ENCODE results near the gene TMEM147.
A peak's percentile ranks its signal among the peaks of the same experiment; 100 is the strongest.

Gene TMEM147, protein sequence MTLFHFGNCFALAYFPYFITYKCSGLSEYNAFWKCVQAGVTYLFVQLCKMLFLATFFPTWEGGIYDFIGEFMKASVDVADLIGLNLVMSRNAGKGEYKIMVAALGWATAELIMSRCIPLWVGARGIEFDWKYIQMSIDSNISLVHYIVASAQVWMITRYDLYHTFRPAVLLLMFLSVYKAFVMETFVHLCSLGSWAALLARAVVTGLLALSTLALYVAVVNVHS

DNA sequence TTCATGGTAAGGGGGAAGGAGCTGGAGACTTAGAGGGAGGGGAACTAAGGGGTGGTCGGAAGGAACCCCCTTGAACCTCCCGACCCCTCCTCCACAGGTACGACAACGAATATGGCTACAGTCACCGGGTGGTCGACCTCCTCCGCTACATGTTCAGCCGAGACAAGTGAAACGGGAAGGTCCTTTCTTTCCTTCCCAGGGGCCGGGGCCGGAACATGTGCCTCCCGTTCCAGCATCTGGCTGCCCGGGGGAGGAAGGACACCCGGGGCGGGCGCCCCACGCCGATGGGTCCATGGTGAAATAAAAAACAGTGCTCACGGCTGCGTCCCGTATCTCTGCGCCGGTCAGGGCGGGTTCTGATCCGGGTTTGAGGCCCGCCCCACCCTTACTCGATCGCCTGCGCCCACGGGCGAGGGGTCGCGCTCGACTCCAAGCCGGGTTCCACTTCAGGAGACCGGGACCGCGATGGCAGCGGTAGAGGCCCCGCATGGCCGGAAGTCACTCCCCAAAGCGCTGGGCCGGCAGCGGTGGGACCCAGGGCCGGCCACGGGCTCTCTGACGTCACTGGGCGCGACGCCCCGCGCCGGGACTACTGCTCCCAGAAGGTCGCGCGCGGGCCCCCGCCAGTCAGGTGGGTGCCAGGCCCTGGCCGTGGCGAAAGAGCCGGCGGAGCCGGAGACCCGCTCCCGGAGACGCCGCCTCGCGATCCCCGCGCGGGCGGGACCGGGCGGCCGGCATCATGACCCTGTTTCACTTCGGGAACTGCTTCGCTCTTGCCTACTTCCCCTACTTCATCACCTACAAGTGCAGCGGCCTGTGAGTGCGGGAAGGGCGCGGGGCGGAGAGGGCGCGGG, at the start of gene TMEM147:
TMEM147 (plus strand) TSS at position 626 of the 854 bp plus-strand sequence; CDS start at position 740, 114 bp downstream.
- DNase-seq: peak; percentile 85

DNA sequence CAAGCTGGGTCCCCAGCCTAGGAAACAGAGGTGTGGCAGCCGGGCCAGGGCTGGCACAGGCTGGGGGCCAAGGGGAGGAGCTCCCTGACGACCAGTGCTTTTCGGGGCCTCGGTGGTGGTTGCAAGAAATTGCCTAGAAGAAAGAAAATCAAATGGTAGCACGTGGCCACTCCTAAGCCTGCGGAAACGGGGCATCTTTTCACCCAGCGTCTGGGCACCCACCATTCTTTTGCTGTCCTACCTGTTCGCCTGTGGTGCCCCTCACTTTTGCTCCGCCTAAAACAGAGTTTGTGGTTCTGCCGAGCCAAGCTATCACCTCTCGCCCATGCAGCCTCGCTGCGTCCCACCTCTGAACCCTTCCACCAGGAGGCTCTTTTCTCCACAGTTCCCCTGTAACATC, 48.0 kb upstream of the TMEM147 start:
- DNase-seq: no peak

DNA sequence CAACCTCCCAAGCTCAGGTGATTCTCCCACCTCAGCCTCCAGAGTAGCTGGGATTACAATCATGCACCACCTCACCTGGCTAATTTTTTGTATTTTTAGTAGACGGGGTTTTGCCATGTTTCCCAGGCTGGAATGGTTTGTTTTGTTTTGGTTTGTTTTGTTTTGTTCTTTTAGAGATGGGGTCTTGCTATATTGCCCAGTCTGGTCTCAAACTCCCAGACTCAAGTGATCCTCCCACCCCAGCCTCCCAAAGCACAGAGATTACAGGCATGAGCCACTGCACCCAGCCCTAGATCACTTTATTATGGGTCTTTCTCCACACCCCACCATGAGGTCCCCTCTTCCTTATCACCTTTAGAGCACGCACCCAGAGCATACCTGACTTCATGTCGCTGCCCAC, 47.2 kb upstream of the TMEM147 start:
- DNase-seq: no peak

DNA sequence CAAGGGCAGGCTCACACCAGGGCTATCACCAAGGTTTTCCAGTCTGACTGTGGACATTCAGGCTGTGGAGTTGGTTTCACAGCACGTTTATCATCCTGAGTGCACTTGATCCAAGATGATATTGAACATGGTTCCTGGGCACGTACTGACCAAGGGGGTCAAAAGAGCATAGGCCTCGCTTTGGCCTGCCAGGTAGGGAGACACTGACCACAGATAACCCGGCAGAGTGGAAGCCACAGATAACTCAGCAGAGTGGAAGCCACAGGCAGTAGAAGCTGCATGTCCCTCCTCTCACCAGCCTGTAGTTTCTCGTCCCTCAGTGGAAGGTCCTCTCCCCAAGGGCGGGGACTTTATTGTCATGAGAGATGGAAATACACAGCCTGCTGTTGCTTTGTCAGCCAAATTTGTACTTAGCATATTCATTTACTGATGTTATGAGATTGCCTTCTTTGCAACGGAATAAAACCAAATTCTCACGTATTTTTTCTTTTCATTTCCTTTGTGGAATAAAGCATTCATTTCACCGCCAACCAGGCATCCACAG, 46.4 kb upstream of the TMEM147 start:
- DNase-seq: no peak

DNA sequence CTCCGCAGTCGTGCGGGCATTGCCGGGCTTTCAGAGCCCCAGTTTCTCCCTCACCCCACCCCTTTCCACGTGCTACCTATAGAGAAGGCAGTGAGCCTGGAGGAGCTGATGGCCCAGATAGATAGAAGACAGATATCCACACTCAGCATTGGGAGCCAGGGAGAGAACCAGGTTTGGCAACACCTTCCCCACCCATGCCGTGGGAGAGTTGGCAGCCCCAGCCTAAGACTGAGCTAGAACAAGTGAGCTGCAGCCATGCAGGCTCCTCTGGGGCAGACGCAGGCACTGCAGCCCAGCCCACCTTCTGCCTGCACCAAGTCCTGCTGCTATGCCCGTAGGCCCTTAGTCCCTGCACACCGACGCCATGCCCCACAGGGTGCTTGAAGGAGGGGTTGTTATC, 44.8 kb upstream of the TMEM147 start:
- no peak for DNase-seq

- no peak for DNase-seq
These were observed 43.7 kb upstream of the TMEM147 start for GRCh38 chr19:35501684-35502083.

GRCh38 chr19:35502751-35503150, 42.7 kb upstream of the TMEM147 start:
- no peak for DNase-seq

- no peak for DNase-seq
These were observed 39.4 kb upstream of the TMEM147 start for GRCh38 chr19:35506011-35506410.

DNA sequence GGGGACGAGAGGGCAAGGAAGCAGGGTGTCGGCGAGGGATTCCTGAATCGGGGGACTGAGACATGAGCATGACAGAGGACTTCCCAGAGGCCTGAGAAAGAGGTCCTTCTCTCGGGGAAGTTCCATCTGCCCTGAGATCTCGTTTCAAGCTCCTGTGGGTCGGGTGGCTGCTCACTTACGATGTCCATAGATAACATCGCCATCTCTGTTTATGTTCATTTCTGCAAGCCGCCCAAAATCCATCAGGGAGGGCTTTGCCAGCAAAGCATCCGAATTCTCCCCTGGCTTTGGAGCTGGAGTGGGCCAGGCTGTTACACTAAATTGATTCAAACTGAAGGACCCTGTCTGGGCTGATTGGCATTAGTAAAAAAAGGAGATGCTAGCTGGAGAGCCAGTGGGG, 37.9 kb upstream of the TMEM147 start:
- no peak for DNase-seq

- no peak for DNase-seq
These were observed 37.3 kb upstream of the TMEM147 start for GRCh38 chr19:35508129-35508528.

DNA sequence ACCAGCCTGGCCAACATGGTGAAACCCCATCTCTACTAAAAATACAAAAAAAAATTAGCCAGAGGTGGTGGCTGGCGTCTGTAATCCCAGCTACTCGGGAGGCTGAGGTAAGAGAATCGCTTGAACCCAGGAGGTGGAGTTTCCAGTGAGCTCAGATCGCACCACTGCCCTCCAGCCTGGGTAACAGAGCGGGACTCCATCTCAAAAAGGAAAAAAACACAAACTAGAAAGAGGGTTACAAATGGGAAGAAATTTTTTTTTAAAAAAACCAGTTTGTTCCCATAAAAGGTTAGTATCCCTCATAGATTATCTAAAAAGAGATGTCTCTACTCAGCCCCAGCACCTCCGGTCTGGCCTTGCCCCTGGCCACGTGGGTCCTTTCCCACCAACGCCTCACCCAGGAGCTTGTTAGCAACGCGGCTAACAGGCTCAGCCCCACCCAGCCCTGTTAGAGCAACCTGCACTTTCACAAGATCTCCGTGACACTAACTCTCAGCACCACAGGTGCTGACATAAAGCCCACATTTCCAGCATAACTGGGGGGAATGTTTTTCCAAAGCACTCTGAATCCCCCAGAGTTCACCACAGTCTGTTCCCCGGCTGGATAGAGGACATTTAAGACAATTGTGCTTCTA, 36.3 kb upstream of the TMEM147 start:
- DNase-seq: no peak

DNA sequence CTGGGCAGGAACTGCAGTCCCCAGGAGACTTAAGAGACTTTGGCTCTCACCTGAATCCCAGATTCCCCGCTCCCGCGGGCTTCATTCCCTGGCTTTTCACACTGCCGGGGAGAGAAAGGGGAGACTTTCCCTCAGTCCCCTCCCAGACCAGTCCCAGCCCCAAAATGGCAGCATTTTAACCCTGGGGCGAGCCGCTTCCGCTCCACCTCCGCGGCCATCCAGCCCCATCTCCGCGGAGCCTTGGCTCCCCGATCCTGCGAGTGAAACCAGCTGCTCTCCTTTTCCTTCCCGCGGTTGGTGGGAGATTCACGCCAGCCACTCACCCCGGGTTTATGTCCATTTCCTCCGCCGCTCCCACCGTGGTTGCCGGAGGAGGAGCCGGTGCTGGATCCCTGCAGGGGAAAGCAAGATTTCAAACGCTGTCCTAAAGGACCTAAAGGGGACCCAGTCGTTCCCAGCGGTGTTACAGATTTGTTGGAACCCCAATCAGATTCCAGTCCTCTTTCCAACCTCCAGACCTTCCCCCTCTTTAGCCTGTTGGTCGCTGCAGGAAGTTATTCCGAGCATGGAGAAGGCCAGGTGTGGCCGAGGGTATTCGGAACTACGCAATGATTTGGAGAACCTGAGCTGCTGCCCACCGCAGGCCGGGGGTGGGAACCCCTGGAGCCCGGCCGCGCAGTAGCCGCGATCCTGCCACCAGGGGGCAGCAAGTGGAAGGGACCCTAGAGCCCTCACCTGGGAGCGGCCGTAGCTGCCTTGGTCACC, 35.4 kb upstream of the TMEM147 start:
- peak; percentile 49 for DNase-seq

- no peak for DNase-seq
These were observed 34.8 kb upstream of the TMEM147 start for GRCh38 chr19:35510626-35510964.

- DNase-seq: no peak
These were observed 34.1 kb upstream of the TMEM147 start for GRCh38 chr19:35511337-35511736.

DNA sequence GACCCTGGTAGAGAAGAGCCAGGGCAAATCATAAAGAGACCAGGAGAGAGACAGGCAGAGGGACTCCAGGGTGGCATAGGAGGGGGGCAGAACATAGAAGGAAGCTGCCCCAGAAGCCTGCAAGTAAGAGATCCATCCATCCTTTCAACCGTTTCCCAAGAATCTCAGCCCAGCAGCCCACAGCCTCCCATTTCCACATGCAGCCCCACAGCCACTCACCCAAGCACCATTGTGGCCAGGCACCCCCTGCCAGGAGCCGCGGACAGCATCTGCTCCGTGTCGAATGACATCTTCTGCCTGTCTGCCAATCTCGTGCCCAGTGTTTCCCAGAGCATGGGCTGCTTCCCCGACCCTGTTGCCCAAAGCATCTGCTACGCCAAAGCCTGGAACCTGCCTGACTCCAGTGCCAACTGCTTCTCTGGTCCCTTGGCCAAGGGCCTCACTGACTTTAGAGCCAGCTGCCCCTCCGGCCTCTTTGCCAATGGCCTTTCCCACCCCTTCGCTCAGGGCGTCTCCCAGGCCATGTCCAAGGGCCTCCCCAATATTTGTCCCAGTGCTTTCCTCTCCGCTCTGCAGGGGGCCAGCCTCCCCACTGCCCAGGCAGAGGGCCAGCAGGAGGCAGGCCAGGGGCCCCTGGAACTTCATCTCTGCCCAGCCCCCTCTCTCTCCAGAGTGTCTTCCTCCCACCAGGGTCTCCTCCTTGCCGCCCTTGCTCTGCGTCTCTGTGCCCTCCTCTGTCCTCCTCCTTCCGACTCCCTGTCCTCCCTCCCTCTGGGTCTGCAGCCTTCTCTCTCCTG, 32.4 kb upstream of the TMEM147 start:
- DNase-seq: no peak

DNA sequence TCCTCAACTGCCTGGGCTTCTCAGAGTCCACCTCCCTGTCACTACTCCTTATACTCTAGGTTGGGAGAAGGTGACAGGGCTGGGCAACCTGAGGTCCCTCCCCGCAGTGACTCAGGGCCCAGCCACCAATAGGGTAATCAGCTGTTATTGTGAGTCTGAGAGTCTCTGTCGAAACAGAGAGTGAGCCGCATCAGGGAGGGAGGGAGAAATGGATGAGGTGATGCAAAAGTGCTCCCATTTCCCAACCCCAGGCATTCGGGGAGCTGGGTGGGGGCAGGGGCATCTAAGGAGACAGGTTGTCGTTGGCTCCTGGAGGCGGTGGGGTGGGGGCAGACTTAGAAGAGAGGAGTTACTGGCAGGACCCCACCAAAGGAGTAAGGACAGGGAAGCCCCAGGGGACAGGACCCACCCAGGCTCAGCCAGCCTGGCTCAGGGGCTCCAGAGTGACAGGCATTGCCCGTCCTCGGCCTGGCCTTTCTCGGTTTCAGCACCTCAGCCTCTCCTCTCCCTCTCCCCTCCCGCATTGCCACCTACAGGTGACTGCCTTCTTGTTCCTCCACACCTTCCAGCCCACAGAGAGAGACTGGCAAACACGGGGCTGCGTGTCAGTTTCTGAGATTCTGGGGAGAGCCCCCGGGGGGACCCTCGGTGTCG, 31.7 kb upstream of the TMEM147 start, which contains the start of gene DMKN:
DMKN (minus strand) TSS at position 22 of the 654 bp plus-strand sequence. CDS start 174 bp downstream, outside the sequence.
- no peak for DNase-seq

DNA sequence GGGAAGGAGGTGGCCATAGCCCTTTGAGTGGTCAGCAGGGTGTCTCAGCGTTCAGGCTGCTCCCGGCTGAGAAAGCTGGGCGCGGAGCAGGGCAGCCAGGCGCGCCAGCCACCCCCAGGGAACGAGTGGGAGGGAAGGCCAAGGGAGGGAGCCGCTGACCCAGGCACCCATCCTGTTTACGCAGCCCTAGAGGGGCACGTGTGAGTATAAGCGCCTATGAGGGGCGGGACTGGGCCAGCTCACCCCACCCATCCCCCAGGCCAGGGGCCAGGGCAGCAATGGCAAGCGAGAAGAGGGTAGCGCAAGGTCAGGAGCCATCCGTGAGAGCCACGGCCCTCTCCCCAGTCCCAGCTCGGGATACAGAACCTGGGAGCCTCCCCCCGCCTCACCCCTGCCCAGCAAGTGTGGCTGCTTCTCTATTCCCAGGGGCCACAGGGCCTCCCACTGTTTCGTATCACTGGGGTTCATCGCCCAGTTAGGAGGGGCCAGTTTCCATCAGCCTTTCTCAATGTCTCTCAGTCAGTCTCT, 31.1 kb upstream of the TMEM147 start:
- no peak for DNase-seq

DNA sequence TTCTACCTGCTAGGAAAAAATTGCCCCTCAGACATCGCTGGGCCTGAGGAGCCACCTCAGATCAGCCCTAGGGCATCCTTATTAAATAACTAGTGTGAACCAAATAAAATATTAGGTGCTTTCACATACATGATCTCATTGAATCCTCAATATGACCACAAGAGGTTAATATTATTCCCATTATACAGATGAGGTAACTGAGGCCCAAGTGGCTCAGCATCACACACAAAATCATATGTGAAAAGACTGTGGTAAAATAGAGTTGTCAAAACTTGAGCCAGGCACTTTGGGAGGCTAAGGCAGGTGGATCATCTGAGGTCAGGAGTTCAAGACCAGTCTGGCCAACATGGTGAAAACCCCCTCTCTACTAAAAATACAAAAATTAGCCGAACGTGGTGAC, 29.1 kb upstream of the TMEM147 start:
- DNase-seq: no peak

GRCh38 chr19:35517342-35517741, 28.1 kb upstream of the TMEM147 start:
- no peak for DNase-seq

DNA sequence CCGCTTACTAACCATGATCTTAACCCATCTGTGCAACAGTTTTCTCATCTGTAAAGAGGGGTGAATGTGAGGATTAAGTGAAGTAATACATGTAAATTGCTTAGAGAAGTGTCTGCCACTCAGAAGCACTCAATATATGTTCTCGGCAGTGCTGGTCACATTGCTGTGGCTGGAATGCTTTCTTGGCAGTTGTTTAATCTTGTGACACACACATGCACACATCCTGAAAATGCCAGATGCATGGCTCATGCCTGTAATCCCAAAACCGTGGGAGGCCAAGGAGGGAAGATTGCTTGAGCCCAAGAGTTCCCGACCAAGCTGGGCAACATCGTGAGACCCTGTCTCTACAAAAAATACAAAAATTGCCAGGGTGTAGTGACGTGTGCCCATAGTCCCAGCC, 27.1 kb upstream of the TMEM147 start:
- DNase-seq: no peak

- DNase-seq: no peak
These were observed 26.1 kb upstream of the TMEM147 start for GRCh38 chr19:35519291-35519690.
